Middle frontal gyrus (tissue), 1 donor: ENCODE results near the gene NCBP2L.
A peak's percentile ranks its signal among the peaks of the same experiment; 100 is the strongest.

ENCODE experiments used
- DNase-seq: peaks from one replicate; pipeline ENCODE4 v3.0.0-alpha.2; 2015; ENCODE audit warnings: low spot score; ENCODE audit errors: extremely low spot score

Gene NCBP2L

DNA sequence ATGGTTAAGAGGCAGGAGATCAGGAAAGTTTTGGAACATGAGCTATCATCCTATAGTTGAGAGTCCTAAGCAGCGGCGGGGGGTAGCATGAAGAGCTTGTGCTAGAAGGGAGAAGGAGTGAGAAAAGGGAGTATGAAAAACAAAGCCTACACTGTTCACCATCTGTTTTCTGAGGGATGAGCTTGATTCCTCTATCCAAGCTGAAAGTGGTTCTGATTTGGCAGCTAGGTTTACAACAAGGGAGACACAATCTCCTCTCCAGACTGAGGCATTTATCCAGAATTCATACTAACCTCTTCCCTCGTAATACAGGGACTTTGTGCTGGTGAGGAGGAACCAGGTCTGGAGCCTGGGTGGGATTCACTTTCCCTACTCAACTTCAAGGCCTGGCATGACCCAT is 25.5 kb upstream of the NCBP2L start:
- no peak for DNase-seq

DNA sequence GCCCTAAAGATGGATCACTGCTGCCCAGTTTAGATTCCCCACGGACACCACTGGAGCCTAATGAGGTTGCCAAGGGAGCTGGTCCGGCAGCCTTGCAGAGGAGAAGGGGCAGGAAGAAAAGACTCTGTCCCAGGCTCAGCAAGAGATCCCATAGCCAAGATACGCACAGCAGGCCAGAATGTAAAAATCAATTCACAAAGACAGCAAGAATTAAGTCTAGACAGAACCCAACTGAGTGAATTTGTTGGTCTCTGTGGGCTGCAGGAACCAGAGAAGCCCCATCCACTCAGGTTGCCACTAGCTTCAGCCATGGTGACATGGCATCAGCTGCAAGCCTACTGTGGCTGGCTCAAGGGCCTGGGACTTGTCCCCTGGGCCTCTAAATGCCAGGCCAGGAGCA is 24.8 kb upstream of the NCBP2L start:
- DNase-seq: no peak

DNA sequence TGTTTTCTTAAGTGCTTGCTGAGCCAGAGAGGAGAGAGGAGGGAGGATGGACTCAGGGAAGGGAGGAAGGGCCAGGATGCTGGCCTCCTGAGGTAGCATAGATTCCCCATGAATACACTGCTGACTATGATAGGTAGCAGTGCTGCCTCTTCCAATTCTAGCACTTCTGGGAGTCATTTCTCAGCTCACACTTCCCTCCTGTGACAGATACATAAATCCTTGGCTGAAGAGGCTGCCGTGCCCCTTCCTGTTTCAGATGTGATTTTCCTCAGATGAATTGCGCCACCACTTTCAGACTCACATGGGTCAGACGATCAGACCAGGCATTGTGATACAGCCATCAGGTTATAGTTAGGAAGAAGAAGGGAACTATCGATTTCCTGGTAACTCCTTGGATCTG is 24.3 kb upstream of the NCBP2L start:
- DNase-seq: no peak

DNA sequence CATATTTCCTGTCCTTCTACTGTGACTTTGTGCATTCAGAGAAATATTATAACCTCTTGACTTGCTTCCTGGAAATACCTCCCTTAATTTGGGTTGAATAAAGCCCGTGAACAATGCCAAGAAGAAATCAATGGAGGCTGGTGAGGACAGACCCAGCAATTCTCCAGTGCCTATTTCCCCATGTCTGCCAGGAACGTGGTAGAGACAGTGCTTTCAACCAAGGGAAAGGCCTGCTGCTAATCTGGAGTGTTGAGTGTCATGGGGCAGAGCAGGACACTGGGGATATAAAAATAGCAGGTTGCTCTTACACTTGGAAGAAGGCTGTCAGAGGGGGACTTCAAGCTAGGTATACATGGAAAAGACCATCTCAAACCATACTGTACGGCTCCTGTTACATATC is 21.8 kb upstream of the NCBP2L start:
- no peak for DNase-seq

DNA sequence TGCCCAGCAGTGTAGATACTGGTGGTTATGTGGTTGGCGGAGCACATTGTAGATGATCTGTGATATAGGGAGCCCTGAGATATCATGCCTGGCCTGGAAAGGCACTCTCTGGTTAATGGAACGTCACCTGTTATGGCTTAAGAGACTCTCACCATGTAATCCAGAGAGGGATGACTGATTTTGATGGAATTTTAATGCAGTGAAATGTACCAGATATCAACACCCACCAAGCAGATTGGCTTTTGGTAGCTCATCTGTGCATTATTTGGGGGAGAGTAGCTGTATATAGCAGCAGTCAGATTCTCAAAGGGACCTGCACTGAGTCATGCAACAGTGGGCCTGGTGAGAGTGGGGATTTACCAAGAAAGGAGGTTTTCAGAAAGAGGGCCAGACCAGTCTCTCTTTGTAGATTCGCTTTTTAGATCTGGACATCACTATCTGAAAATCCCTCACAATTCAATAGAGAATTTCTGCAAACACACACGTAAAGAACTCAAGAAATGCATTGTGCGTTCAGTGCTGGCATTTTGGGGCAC is 19.2 kb upstream of the NCBP2L start:
- DNase-seq: no peak

DNA sequence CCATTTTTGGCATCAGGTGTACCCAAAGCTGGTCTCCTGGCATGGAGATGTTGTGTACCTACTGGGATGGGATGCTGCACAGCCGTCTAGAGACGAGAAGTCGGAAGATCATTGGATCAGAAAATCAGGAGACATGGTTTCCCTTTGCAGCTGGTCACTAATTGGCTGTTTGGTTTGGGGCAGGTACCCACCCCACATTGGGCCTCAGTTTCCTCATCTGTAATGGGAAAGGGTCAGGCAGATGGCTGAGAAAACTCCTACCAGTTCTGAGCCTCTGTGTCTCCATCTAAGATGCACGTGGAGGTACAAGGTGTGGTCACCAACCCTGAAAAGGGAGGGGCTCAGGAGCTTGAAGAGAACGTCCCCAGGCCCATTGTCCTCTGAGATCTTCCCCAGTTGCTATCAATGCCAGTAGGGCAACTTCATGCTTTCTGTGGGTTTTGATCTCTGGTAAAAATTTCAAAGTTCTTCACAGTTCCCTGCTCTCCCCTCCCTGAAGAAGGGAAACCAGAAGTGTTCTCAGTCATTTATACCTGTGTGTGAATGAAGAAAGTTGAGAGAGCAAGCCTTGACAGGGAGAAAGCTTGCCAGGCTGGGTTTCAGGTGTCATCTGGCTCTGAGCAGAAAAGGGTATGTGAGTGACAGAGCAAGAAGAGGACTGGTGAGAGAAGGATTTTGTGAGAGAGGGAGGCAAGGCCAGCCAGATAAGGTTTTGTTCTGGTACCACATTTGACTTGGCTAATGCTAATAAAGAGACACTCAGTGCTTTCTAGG is 17.0 kb upstream of the NCBP2L start:
- no peak for DNase-seq

DNA sequence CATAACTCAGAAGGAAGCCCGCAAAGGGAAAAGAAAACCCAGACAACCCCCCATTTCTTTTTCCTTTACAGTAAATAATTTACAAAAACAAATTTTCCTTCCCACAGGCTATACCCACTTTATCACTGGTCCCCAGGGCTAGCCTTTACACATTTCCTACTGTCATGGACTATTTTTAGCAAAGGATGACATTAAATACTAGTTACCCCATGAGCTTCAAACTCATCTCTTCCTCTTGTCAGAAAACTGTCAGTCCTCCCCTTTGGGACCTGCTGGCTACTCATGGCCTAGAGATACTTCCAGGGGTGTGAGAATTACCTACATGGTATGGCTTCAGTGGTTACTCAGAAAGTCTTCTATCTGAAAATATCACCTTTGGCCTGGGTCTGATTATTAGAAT is 13.9 kb upstream of the NCBP2L start:
- DNase-seq: no peak

DNA sequence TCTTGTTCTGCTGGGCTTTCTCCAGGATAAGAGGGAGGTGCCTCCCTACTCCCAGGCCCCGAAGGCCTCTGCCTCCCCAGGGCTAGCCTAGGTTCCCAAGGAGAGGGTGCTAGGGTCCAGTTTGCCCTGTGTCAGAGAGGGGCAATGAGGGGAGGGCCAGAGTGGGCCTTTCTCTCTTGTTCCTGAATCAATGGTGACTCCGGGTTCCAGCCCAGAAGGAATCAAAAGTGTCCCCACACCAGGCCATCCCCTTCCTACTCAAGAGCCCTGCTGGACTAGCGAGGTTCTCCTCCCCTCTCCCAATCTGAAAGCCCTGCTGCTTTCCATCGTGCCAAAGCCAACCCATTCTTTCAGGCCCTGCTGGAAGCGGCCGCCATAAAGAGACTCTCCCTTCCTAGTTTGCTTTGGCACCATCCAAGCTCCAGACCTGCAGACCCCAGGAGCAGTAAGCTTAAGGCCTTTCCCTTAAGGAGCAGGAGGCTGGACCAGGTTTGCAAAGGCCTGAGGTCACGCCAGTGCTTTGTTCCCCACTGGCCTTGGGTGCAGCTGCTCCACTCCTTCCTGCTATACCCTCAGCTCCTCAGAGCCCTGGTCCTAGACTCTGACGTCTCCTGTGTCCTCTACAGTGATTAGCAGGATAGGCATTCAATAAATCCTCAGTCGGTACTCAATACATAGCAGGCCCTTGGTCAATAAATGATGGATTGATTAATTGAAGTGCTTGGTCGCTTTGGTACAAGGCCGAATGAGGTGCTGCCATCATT is 12.5 kb upstream of the NCBP2L start:
- DNase-seq: no peak

DNA sequence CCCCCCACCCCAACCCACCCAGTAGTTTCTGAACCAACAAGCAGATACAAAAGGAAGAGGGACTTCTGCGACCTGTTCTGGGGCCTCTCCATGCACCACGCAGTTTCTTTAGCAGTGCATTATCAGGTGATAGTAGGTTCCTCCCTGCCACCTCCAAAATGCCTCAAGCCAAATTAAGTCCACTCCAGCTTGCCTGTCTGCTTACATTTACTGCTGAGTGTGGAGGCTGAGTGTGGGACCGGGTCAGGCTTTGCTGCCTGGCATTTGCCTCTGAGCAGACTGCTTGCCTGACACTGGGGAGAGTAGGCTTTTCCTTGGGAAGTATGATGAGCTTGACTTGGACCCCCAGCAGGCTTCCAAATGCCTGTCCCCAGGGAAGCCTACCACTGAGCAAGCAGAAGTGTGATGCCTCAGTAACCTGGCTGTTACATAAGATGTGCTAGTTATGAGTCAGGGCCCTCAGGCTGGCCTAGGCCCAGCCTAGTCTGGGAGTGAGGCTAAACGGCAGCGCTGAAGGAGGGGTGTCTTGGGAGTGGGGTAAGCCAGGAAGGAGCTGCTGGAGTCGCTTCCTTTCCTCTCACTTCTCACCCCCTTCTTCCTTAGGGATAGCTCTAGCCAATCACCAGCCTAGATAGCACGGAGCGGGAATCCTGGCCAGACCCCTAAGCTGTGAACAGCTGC is 10.9 kb upstream of the NCBP2L start:
- DNase-seq: no peak

DNA sequence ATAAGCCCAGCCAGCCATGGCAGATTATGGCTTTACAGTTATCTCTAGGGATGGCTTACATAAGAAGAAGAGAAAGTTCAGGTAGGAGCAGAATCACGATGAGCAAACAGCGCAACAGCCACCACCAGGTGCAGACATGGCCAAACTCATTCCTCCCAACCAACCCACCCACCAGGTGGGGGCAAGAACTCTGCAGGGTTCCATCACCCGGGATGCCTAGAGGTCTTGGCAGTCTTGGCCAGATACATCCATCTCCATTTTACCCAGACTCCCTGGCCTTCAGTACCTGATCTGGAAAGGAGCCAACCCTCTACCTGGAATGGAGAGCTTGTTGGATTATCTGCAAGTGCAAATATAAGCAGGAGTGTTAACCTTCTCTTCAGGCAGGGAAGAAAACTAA is 9.5 kb upstream of the NCBP2L start:
- no peak for DNase-seq

DNA sequence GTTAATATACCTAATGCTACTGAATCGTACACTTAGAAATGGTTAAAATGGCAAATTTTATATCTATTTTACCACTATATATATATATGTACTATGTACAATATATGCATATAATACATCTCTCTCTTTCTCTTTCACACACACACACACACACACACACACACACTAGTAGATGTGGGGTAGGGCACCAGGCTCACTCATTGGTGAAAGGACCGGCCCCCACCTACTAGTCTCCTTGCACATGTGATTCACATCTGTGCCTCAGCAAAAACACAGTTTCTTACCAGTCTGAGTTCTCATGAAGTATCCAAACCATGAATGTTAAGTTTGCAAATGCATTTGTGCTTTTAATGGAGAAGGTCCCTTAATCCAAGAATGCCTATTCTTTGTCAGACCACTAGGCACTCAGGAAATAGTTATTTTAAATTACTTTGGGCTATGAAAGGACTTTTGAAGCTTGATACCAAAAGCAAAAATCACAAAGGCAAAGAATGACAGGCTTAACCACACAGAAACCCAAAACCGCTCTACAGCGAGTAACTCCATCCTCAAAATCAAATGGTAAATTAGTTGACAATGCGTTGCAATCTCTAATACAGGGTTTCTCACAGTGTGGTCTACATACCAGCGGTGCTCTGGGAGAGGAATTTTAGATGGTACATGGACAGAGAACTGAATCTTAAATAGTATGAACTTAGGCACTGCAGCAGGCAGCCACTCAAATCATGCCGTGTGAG is 7.8 kb upstream of the NCBP2L start:
- no peak for DNase-seq

DNA sequence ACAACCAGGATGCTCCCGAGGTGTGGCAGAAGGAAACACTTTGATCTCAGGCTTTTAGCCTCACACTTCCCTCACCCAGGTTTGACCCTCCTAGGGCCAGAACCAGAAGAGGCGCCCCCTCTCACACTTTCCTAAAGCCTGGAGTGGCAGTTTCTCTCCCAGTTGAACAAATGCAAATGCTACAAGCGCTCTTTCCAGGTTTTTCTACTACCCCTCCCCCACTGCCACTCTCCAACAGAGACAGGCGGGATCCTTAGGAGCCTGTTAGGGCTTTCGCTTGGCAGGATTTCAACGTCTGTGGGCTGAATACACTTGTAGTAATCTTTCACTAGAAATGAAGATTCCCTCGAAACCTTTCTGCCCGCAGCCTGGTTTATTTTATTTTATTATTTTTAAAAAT is 4.3 kb upstream of the NCBP2L start:
- DNase-seq: no peak

DNA sequence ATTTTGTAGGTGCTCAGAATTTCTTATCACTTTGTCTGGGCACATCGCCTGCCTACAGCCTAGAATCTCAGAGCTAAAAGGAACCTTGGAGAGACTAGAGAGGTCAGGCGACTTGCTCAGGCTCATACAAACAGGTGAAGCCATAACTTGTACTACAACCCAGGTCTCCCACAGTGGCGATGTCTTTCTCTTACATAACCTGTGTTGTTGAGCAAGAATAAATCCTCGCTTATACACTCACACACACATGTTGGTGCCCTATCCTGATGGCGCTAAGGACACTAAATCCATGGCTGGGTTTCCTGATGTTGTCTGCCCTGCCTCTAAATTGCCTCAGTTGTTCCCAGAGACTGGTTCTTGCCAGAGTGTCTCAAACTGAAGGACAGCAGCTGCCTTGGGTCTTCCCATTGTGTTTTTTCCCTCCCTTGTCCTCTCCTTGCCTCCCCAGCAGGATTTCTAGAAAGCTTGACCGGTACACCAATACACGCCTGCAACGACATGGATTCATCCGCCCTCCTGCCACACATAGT is 3.6 kb upstream of the NCBP2L start:
- DNase-seq: no peak

DNA sequence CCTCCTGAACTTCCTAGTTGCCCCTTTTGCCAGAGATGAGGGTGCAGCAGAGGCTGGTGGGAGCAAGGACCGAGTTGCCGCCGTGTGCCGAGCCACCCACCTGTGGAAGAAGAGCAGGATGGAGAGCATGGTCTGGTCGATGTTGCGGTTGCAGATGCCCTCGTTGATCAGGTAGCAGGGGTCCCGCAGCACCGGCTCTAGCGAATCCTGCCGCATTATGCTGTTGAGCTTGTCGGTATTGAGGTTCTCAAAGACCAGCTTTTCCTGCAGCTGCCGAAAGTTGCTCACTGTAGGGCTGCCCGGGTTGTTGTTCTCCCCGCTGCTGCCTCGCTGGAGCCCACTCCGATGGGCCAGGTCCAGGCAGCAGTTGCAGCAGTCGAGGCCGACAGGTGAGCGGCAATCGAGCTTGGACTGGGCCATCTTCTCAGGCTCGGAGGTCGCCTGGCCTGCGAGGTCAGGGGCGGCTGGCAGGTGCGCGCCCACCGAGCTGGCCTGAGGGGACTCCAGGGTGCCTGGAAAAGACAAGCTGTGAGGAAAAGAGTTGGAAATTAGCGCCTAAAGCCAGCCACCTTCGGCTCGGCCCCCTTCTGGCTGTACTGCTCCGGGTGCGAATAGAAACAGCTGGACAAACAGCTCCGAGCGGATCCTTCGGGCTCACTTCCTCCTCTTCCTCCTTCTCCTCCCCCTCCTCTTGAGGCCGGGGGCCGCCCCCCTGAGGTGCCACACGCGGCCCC is 2.4 kb upstream of the NCBP2L start:
- DNase-seq: no peak

DNA sequence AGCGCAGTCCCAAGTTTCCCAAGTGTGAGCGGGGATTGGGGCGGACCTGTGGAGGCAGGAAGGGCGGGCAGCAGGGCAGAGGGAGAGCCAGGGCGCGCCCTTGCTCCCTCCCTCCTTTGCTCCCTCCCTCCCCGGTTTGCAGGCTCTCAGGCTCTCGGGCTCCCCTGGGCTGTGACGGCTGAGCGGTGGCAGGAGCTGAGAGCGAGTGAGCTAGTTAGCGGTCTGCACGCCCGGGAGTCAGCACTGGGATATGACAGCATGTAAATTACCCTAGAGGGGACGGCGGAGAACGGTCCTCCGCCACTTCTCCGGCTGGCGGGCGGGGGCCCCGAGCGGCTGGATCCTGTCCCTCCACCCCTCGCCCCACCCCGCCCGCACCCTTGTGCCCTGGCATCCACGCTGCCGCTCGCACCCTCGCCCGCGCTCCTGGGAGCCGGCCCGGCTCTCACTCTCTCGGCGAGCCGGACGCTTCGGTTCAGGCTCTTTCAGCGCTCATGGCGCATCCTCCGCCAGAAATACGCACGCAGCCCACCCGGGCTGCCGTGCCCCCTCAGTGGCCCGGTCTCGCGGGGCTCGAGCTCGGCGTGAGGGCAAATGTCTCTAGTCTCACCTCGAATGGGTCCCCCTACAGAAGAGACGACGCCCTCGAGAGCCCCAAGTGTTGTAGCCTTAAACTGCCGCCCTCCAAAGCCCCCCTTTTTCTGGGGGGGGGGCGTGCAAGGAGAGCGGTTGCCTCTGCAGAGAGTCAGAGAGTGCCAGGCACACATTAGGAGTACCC is 1.6 kb upstream of the NCBP2L start, which contains the start of gene TSC22D3:
Gene TSC22D3, minus strand, starts transcription at position 54 of the 778 bp plus-strand sequence. CDS start 368 bp downstream, outside the sequence.
- no peak for DNase-seq

DNA sequence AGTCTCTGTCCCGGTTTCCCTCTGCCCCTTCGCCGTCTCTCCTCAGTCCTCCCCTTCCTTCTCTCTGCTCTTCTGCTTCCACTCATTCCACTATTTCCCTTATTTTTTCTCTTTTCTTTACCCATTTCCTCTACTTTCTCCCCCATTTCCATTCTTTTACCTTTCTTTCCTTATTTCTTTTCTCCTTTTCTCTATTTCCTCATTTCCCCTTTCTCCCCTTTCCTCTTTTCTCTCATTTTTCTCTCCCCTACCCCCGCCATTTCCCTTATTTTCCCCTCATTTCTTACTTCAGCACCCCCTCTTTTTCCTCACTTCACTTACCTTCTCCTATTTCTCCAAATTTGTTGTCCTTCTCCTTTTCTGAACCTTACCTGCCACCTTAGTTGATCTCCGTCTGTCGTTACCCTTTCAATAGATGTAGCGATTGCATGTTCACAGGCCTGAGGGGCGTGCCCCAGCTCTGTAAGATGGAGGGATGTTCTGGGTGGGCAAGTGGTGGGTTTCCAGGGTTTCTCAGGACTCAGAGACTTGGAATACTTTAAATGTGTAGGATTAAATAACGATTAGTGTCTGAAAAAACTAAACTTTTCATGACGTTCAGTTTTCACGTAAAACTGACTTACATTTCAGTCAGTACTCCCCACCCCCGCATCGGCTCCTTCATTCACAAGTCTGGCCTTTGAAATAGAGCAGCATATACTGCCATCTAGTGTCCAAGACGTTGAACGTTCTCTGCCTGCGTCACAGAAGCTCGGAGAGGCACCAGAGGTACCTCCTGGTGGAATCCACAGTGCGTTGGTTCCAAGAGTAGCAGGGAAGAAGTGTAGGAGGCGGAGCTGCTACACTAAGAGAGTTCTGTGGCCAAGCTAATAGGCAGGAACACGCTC is 641 bp upstream of the NCBP2L start:
- DNase-seq: peak; percentile 73

DNA sequence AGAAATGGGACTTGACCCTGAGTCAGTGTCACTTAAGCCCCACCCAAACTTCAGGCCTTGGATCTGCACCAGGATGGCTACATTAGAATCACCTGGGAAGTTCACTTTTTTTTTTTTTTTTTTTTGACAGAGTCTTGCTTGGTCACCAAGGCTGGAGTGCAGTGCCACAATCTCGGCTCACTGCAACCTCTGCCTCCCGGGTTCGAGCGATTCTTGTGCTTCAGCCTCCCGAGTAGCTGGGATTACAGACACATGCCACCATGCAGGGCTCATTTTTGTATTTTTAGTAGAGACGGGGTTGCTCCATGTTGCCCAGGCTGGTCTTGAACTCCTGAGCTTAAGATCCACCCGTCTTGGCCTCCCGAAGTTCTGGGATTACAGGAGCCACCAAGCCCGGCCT is 3.0 kb downstream of the NCBP2L start:
- DNase-seq: no peak

DNA sequence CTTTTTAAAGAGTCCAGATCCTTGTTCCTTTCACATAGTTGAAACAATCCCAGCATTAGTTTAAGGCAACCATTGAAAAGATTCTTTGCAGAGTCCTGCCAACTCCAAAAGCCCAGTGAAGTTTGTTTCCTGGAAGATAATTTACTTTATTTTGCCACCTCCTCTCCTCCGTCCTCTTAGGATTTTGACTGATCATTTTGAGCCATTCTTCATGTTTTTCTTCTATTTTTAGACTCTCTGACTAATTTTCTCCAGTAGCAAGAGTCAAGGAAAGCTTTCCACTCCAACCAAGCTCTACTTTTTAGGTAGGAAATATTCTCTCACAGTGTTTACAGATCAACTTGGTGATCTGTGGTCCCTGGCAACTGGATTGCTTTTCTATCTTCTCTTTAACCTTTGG is 10.3 kb downstream of the NCBP2L start:
- DNase-seq: no peak

DNA sequence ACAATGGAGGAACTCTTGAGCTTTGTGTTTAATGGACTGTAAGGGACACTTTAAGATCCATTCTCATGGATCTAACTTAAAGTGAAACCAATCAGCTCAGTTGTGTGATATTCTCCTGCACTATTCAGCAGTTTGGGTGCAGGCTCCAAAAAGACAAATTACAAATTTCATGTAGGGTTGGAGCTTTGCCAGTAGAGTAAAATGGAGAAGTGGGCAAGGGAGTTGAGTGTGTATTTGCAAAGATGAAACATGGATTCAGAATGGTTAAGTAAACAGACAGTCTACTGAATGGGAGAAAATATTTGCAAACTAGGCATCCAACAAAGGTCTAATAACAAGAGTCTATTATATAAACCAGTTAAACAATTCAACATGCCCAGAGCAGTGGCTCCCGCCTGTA is 26.9 kb downstream of the NCBP2L start:
- DNase-seq: no peak
